GM21825 (cell line): ENCODE data around the gene C6orf15.
"Not testable (repeated sequence)": the region's sequence is repeated elsewhere in the genome, so short reads cannot be mapped to it uniquely, and the experiment has no call there.

Experiments used
- ATAC-seq: cut with Tn5 transposase; IDR thresholded peaks from one replicate; pipeline ENCODE4 v1.9.1; 2021; ENCODE audit warnings: mild to moderate bottlenecking, moderate library complexity; ENCODE audit not compliant: unreplicated experiment

C6orf15 gene

GRCh38 chr6:31070711-31071197 lies 41.6 kb downstream of the C6orf15 start:
- ATAC-seq, result no peak

GRCh38 chr6:31068669-31069340 lies 43.6 kb downstream of the C6orf15 start:
- no peak for ATAC-seq

GRCh38 chr6:31067891-31068668 lies 44.3 kb downstream of the C6orf15 start:
- ATAC-seq, result not testable (repeated sequence)

- ATAC-seq, result not testable (repeated sequence)
These were observed 45.3 kb downstream of the C6orf15 start for GRCh38 chr6:31067028-31067427.

GRCh38 chr6:31065556-31065955 lies 46.8 kb downstream of the C6orf15 start:
- no peak for ATAC-seq

GRCh38 chr6:31063906-31064435 lies 48.4 kb downstream of the C6orf15 start:
- no peak for ATAC-seq
